ENCODE data around the gene ANKRD42.
A peak's percentile ranks its signal among the peaks of the same experiment; 100 is the strongest.

ANKRD42 gene

GRCh38 chr11:83195143-83195466 lies 1.6 kb downstream of the ANKRD42 start:
- H3K27me3 ChIP-seq (ENCODE audit: insufficient read depth, low read length, poor library complexity, severe bottlenecking) = no peaks in the 10 kb centered on the region
- H3K4me2 ChIP-seq (ENCODE audit: low read depth, low read length, poor library complexity, severe bottlenecking) = peak overlapping the region; percentile 100
- H3K79me2 ChIP-seq (ENCODE audit: insufficient read depth, low read length) = peaks cover 21% of the 10 kb centered on the region
- H3K9me3 ChIP-seq (ENCODE audit: insufficient read depth, low read depth, low read length) = no peaks in the 10 kb centered on the region
- H3K4me1 ChIP-seq (ENCODE audit: insufficient read depth, low read length, poor library complexity, severe bottlenecking) = peaks cover 23% of the 10 kb centered on the region
- H2AFZ ChIP-seq (ENCODE audit: low read length) = peak overlapping the region; percentile 97
- H3K9ac ChIP-seq (ENCODE audit: low read depth, low read length, poor library complexity, severe bottlenecking) = peak overlapping the region; percentile 51
- no peaks in the 10 kb centered on the region for H3F3A ChIP-seq (ENCODE audit: low read depth)
- H3K4me3 ChIP-seq (ENCODE audit: low read length, poor library complexity, severe bottlenecking) = peak overlapping the region; percentile 100
- H3K9me2 ChIP-seq (replicated peaks; ENCODE audit: low read depth, low read length) = no peaks in the 10 kb centered on the region
- TF ChIP-seq EZH2phosphoT487 (IDR thresholded peaks at IDR 0.05; ENCODE audit: borderline replicate concordance) (no peak), CTCF (conservative IDR thresholded peaks at IDR 0.05; ENCODE audit: low read length) (peak; percentile 32; the same call in 1 of the 2 replicates)
- peaks cover 5% of the 10 kb centered on the region; the same call in 1 of the 2 replicates for H3K36me3 ChIP-seq (ENCODE audit: insufficient read depth, low read length)
- H4K20me1 ChIP-seq (ENCODE audit: insufficient read depth, low read length, poor library complexity, severe bottlenecking) = no peaks in the 10 kb centered on the region

GRCh38 chr11:83195649-83196048 lies 2.1 kb downstream of the ANKRD42 start:
- H3K27me3 ChIP-seq (ENCODE audit: insufficient read depth, low read length, poor library complexity, severe bottlenecking) = no peaks in the 10 kb centered on the region
- no peak overlapping the region for H3K9ac ChIP-seq (ENCODE audit: low read depth, low read length, poor library complexity, severe bottlenecking)
- peaks cover 23% of the 10 kb centered on the region for H3K4me1 ChIP-seq (ENCODE audit: insufficient read depth, low read length, poor library complexity, severe bottlenecking)
- H3K36me3 ChIP-seq (ENCODE audit: insufficient read depth, low read length) = peaks cover 5% of the 10 kb centered on the region; the same call in 1 of the 2 replicates
- H3K9me2 ChIP-seq (replicated peaks; ENCODE audit: low read depth, low read length) = no peaks in the 10 kb centered on the region
- H3F3A ChIP-seq (ENCODE audit: low read depth) = no peaks in the 10 kb centered on the region
- no peaks in the 10 kb centered on the region for H4K20me1 ChIP-seq (ENCODE audit: insufficient read depth, low read length, poor library complexity, severe bottlenecking)
- TF ChIP-seq CTCF (conservative IDR thresholded peaks at IDR 0.05; ENCODE audit: low read length) (no peak), EZH2phosphoT487 (IDR thresholded peaks at IDR 0.05; ENCODE audit: borderline replicate concordance) (no peak)
- no peak overlapping the region for H2AFZ ChIP-seq (ENCODE audit: low read length)
- peak overlapping the region; percentile 100 for H3K4me2 ChIP-seq (ENCODE audit: low read depth, low read length, poor library complexity, severe bottlenecking)
- peaks cover 21% of the 10 kb centered on the region for H3K79me2 ChIP-seq (ENCODE audit: insufficient read depth, low read length)
- no peaks in the 10 kb centered on the region for H3K9me3 ChIP-seq (ENCODE audit: insufficient read depth, low read depth, low read length)
- H3K4me3 ChIP-seq (ENCODE audit: low read length, poor library complexity, severe bottlenecking) = peak overlapping the region; percentile 100

GRCh38 chr11:83200035-83200434 lies 6.5 kb downstream of the ANKRD42 start:
- Histone ChIP-seq H3K4me2 (ENCODE audit: low read depth, low read length, poor library complexity, severe bottlenecking) (no peak overlapping the region), H3K36me3 (ENCODE audit: insufficient read depth, low read length) (no peaks in the 10 kb centered on the region), H3K9me3 (ENCODE audit: insufficient read depth, low read depth, low read length) (no peaks in the 10 kb centered on the region), H3K4me1 (ENCODE audit: insufficient read depth, low read length, poor library complexity, severe bottlenecking) (peaks cover 2% of the 10 kb centered on the region), H4K20me1 (ENCODE audit: insufficient read depth, low read length, poor library complexity, severe bottlenecking) (no peaks in the 10 kb centered on the region), H3F3A (ENCODE audit: low read depth) (no peaks in the 10 kb centered on the region), H3K9ac (ENCODE audit: low read depth, low read length, poor library complexity, severe bottlenecking) (no peak overlapping the region), H3K79me2 (ENCODE audit: insufficient read depth, low read length) (no peaks in the 10 kb centered on the region), H2AFZ (ENCODE audit: low read length) (no peak overlapping the region), H3K4me3 (ENCODE audit: low read length, poor library complexity, severe bottlenecking) (no peak overlapping the region), H3K9me2 (replicated peaks; ENCODE audit: low read depth, low read length) (no peaks in the 10 kb centered on the region), H3K27me3 (ENCODE audit: insufficient read depth, low read length, poor library complexity, severe bottlenecking) (no peaks in the 10 kb centered on the region)
- no peak for TF ChIP-seq CTCF (conservative IDR thresholded peaks at IDR 0.05; ENCODE audit: low read length)
- no peak for TF ChIP-seq EZH2phosphoT487 (IDR thresholded peaks at IDR 0.05; ENCODE audit: borderline replicate concordance)
